Mucosa of stomach (tissue), 1 donor: ENCODE measurements around the gene PITPNC1.

Experiments used
- H3K27me3 ChIP-seq: one replicate; pipeline ENCODE4 v1.7.0; 2013; ENCODE audit warnings: mild to moderate bottlenecking, low read length; ENCODE audit not compliant: control insufficient read depth, insufficient read depth
- H3K36me3 ChIP-seq: one replicate; pipeline ENCODE4 v1.7.0; 2013; ENCODE audit warnings: low read length; ENCODE audit not compliant: control insufficient read depth, insufficient read depth
- H3K4me1 ChIP-seq: one replicate; pipeline ENCODE4 v1.7.0; 2013; ENCODE audit warnings: mild to moderate bottlenecking, low read length; ENCODE audit not compliant: control insufficient read depth, insufficient read depth
- H3K4me3 ChIP-seq: one replicate; pipeline ENCODE4 v1.7.0; 2013; ENCODE audit warnings: low read length
- H3K9ac ChIP-seq: one replicate; pipeline ENCODE4 v1.7.0; 2013; ENCODE audit warnings: mild to moderate bottlenecking, low read length, moderate library complexity
- H3K9me3 ChIP-seq: one replicate; pipeline ENCODE4 v1.7.0; 2013; ENCODE audit warnings: mild to moderate bottlenecking, low read length, moderate library complexity; ENCODE audit not compliant: control insufficient read depth
- donor health status: Pancreatic carcinoma.

The PITPNC1 gene

GRCh38 chr17:67606896-67607604, 230.0 kb downstream of the PITPNC1 start:
- no peak overlapping the region for H3K4me3 ChIP-seq
- no peaks in the 10 kb centered on the region for H3K9me3 ChIP-seq
- H3K4me1 ChIP-seq, result peaks cover 4% of the 10 kb centered on the region
- H3K27me3 ChIP-seq, result no peaks in the 10 kb centered on the region
- no peaks in the 10 kb centered on the region for H3K36me3 ChIP-seq
- H3K9ac ChIP-seq, result no peak overlapping the region

- Histone ChIP-seq H3K4me3 (no peak overlapping the region), H3K9ac (no peak overlapping the region), H3K4me1 (peaks cover 4% of the 10 kb centered on the region), H3K36me3 (no peaks in the 10 kb centered on the region), H3K27me3 (no peaks in the 10 kb centered on the region), H3K9me3 (no peaks in the 10 kb centered on the region)
These were observed 233.0 kb downstream of the PITPNC1 start for GRCh38 chr17:67610061-67610460.

- Histone ChIP-seq H3K9me3 (no peaks in the 10 kb centered on the region), H3K9ac (no peak overlapping the region), H3K4me1 (no peaks in the 10 kb centered on the region), H3K27me3 (no peaks in the 10 kb centered on the region), H3K4me3 (no peak overlapping the region), H3K36me3 (no peaks in the 10 kb centered on the region)
These were observed 236.9 kb downstream of the PITPNC1 start for GRCh38 chr17:67613961-67614360.

GRCh38 chr17:67615011-67615561, 238.0 kb downstream of the PITPNC1 start:
- Histone ChIP-seq H3K4me1 (no peaks in the 10 kb centered on the region), H3K9ac (no peak overlapping the region), H3K9me3 (no peaks in the 10 kb centered on the region), H3K4me3 (no peak overlapping the region), H3K36me3 (no peaks in the 10 kb centered on the region), H3K27me3 (no peaks in the 10 kb centered on the region)

- H3K9ac ChIP-seq, result no peak overlapping the region
- H3K27me3 ChIP-seq, result no peaks in the 10 kb centered on the region
- H3K4me1 ChIP-seq, result no peaks in the 10 kb centered on the region
- H3K9me3 ChIP-seq, result no peaks in the 10 kb centered on the region
- H3K36me3 ChIP-seq, result no peaks in the 10 kb centered on the region
- no peak overlapping the region for H3K4me3 ChIP-seq
These were observed 238.7 kb downstream of the PITPNC1 start for GRCh38 chr17:67615736-67616135.

- Histone ChIP-seq H3K9ac (no peak overlapping the region), H3K27me3 (no peaks in the 10 kb centered on the region), H3K4me1 (no peaks in the 10 kb centered on the region), H3K4me3 (no peak overlapping the region), H3K36me3 (no peaks in the 10 kb centered on the region), H3K9me3 (no peaks in the 10 kb centered on the region)
These were observed 240.3 kb downstream of the PITPNC1 start for GRCh38 chr17:67617304-67617899.

GRCh38 chr17:67619555-67619954, 242.5 kb downstream of the PITPNC1 start:
- Histone ChIP-seq H3K9ac (no peak overlapping the region), H3K27me3 (no peaks in the 10 kb centered on the region), H3K4me1 (no peaks in the 10 kb centered on the region), H3K36me3 (no peaks in the 10 kb centered on the region), H3K4me3 (no peak overlapping the region), H3K9me3 (no peaks in the 10 kb centered on the region)

- no peaks in the 10 kb centered on the region for H3K36me3 ChIP-seq
- H3K4me1 ChIP-seq, result no peaks in the 10 kb centered on the region
- H3K9me3 ChIP-seq, result no peaks in the 10 kb centered on the region
- H3K27me3 ChIP-seq, result no peaks in the 10 kb centered on the region
- no peak overlapping the region for H3K4me3 ChIP-seq
- H3K9ac ChIP-seq, result no peak overlapping the region
These were observed 243.0 kb downstream of the PITPNC1 start for GRCh38 chr17:67620088-67620487.

GRCh38 chr17:67620636-67621035, 243.6 kb downstream of the PITPNC1 start:
- Histone ChIP-seq H3K4me3 (no peak overlapping the region), H3K36me3 (no peaks in the 10 kb centered on the region), H3K27me3 (no peaks in the 10 kb centered on the region)

GRCh38 chr17:67623767-67624166, 246.7 kb downstream of the PITPNC1 start:
- no peak overlapping the region for H3K4me3 ChIP-seq
- no peaks in the 10 kb centered on the region for H3K9me3 ChIP-seq
- no peak overlapping the region for H3K9ac ChIP-seq
- H3K4me1 ChIP-seq, result no peaks in the 10 kb centered on the region
- H3K27me3 ChIP-seq, result no peaks in the 10 kb centered on the region
- no peaks in the 10 kb centered on the region for H3K36me3 ChIP-seq

More at GRCh38 chr17:67620636-67621035, 243.6 kb downstream of the PITPNC1 start:
- Histone ChIP-seq H3K4me1 (no peaks in the 10 kb centered on the region), H3K9me3 (no peaks in the 10 kb centered on the region), H3K9ac (no peak overlapping the region)

GRCh38 chr17:67624886-67625656, 248.0 kb downstream of the PITPNC1 start:
- Histone ChIP-seq H3K4me1 (no peaks in the 10 kb centered on the region), H3K9ac (no peak overlapping the region), H3K4me3 (no peak overlapping the region), H3K9me3 (no peaks in the 10 kb centered on the region), H3K36me3 (no peaks in the 10 kb centered on the region), H3K27me3 (no peaks in the 10 kb centered on the region)

GRCh38 chr17:67625971-67626370, 248.9 kb downstream of the PITPNC1 start:
- Histone ChIP-seq H3K4me3 (no peak overlapping the region), H3K36me3 (no peaks in the 10 kb centered on the region), H3K27me3 (no peaks in the 10 kb centered on the region), H3K9ac (no peak overlapping the region), H3K4me1 (no peaks in the 10 kb centered on the region), H3K9me3 (no peaks in the 10 kb centered on the region)
